ENCODE data around the gene SOBP.

The SOBP gene

DNA sequence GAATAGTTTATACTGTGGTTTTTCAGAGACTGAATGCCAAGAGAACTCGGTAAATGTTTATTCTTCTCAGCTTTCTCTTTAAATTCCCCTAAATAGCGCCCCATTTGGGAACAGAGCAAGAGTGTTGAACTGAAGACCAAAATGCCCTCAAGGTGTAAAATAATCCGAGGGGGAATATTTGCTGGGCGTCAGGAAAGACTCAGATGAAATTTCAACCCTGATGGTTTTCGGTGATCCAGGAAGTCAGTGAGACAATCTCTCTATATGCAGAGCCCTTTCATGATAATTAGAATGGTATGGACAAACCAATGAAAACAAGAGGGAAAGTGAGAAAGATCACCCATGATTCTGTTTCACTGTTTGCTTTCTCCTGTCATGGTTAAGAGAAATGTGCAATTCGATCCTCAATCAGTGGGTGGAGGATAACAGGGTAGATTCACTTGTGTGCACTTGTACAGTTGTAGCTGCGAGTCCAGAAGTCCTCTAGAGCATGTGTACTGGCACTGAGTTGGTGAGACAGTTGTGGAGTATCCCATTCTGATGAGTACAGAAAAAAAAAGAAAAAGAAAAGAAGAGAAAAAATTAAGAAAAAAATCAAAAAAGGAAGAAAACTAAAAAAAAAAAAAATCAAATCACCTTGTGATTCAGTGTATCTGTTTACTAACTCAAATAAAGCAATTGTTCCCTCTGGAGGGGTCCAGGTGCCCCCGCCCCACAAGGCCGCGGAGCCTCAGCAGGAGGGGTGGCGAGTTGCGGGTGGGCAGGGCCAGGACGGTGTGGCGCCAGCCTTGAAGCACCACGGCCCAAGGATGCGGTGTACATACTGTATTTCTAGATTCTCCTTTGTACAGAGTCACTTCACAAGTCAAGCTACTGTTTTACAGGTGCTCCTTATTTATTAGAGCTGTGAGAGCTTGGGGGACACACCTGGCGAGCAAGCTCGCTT is 169.3 kb downstream of the SOBP start:
- no peaks in the 10 kb centered on the region for H3K36me3 ChIP-seq (ENCODE audit: insufficient read depth)
- no peaks in the 10 kb centered on the region for H4K20me1 ChIP-seq (ENCODE audit: insufficient read depth)
- H3K4me1 ChIP-seq (ENCODE audit: low read depth, poor library complexity, severe bottlenecking), result peaks cover 41% of the 10 kb centered on the region
- H3K9ac ChIP-seq, result no peak overlapping the region
- no peaks in the 10 kb centered on the region for H3K27me3 ChIP-seq (ENCODE audit: insufficient read depth, low read depth)
- H3K4me3 ChIP-seq (IDR thresholded peaks at IDR 0.05; ENCODE audit: insufficient read depth, low read depth, low read length), result no peak overlapping the region
- H3K79me2 ChIP-seq (ENCODE audit: insufficient read depth, low read depth), result no peaks in the 10 kb centered on the region
- no peak overlapping the region for H3K27ac ChIP-seq
- TF ChIP-seq, protein P1, sequence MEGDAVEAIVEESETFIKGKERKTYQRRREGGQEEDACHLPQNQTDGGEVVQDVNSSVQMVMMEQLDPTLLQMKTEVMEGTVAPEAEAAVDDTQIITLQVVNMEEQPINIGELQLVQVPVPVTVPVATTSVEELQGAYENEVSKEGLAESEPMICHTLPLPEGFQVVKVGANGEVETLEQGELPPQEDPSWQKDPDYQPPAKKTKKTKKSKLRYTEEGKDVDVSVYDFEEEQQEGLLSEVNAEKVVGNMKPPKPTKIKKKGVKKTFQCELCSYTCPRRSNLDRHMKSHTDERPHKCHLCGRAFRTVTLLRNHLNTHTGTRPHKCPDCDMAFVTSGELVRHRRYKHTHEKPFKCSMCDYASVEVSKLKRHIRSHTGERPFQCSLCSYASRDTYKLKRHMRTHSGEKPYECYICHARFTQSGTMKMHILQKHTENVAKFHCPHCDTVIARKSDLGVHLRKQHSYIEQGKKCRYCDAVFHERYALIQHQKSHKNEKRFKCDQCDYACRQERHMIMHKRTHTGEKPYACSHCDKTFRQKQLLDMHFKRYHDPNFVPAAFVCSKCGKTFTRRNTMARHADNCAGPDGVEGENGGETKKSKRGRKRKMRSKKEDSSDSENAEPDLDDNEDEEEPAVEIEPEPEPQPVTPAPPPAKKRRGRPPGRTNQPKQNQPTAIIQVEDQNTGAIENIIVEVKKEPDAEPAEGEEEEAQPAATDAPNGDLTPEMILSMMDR (conservative IDR thresholded peaks at IDR 0.05; ENCODE audit: low read depth, low read length), result no peak
- peak overlapping the region; percentile 76; the same call in 1 of the 2 replicates for H3K4me2 ChIP-seq
- H2AFZ ChIP-seq (ENCODE audit: low read depth), result no peak overlapping the region

DNA sequence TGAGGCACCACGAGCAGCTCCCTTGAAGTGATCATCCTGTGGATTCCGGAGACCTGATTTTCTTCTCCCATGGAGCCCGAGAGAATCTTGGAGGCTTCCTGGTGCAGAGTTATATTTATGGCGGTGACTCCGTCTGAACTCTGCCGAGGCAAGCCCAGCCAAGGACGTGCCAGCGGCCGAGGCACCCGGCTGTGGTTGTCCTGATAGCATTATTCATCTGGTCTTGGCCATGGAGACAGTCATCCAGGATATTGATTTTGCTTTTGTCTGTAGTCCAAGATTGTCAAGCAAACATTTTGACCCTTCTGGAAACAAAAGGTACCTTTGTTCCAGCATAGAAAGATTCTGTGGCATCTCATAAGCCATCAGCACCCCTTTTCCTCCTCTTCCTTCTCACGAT is 170.9 kb downstream of the SOBP start:
- no peaks in the 10 kb centered on the region for H3K79me2 ChIP-seq (ENCODE audit: insufficient read depth, low read depth)
- no peak overlapping the region for H3K4me3 ChIP-seq (IDR thresholded peaks at IDR 0.05; ENCODE audit: insufficient read depth, low read depth, low read length)
- H3K36me3 ChIP-seq (ENCODE audit: insufficient read depth), result no peaks in the 10 kb centered on the region
- no peaks in the 10 kb centered on the region for H4K20me1 ChIP-seq (ENCODE audit: insufficient read depth)
- peaks cover 31% of the 10 kb centered on the region for H3K4me1 ChIP-seq (ENCODE audit: low read depth, poor library complexity, severe bottlenecking)
- TF ChIP-seq, protein P1 (conservative IDR thresholded peaks at IDR 0.05; ENCODE audit: low read depth, low read length), result no peak
- no peak overlapping the region for H3K9ac ChIP-seq
- H2AFZ ChIP-seq (ENCODE audit: low read depth), result no peak overlapping the region
- H3K27me3 ChIP-seq (ENCODE audit: insufficient read depth, low read depth), result no peaks in the 10 kb centered on the region
- H3K27ac ChIP-seq, result no peak overlapping the region
- H3K4me2 ChIP-seq, result no peak overlapping the region

DNA sequence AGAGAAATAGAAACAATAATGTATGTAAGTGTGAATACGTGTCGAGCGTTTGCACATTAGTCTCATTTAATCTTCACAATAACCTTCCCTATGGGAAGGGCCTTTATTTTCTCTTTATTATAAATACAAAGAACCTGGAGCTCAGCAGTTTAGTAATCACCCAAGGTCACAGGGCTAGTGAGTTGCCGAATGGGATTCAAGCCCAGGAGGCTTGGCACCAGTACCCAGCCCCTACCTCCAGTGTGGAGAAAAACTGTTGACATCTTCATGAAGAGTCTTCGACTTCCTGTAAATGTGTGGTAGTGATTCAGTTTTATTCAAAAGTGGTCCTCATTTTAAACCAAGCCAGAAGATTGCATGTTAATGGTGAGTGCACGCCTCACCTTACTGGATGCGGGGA is 171.4 kb downstream of the SOBP start:
- no peaks in the 10 kb centered on the region for H4K20me1 ChIP-seq (ENCODE audit: insufficient read depth)
- H3K9ac ChIP-seq, result no peak overlapping the region
- TF ChIP-seq, protein P1 (conservative IDR thresholded peaks at IDR 0.05; ENCODE audit: low read depth, low read length), result no peak
- no peak overlapping the region for H3K4me2 ChIP-seq
- no peaks in the 10 kb centered on the region for H3K79me2 ChIP-seq (ENCODE audit: insufficient read depth, low read depth)
- H3K27ac ChIP-seq, result no peak overlapping the region
- peaks cover 27% of the 10 kb centered on the region for H3K4me1 ChIP-seq (ENCODE audit: low read depth, poor library complexity, severe bottlenecking)
- H3K36me3 ChIP-seq (ENCODE audit: insufficient read depth), result no peaks in the 10 kb centered on the region
- no peak overlapping the region for H2AFZ ChIP-seq (ENCODE audit: low read depth)
- H3K4me3 ChIP-seq (IDR thresholded peaks at IDR 0.05; ENCODE audit: insufficient read depth, low read depth, low read length), result no peak overlapping the region
- H3K27me3 ChIP-seq (ENCODE audit: insufficient read depth, low read depth), result no peaks in the 10 kb centered on the region

DNA sequence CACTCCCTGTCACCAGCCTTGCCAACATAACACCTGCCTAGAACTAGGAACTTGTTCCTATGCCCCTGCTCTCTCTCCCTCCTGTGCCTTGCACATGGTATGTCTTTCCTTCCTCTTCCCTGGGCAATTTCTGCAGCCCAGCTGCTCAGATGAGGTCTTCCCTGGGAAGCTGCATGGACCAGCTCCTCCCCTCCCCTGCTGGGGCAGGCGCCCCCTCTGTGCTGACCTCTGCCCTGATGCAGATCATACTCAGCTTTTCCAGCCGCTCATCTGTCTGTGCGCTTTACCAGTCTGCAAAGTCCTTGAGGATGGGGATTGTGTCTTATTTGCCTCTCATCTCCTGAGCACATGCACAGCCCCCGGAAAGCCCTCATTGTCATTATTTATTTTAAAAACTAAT is 172.4 kb downstream of the SOBP start:
- Histone ChIP-seq H4K20me1 (ENCODE audit: insufficient read depth) (no peaks in the 10 kb centered on the region), H3K4me2 (no peak overlapping the region), H2AFZ (ENCODE audit: low read depth) (no peak overlapping the region), H3K9ac (no peak overlapping the region), H3K36me3 (ENCODE audit: insufficient read depth) (no peaks in the 10 kb centered on the region), H3K27me3 (ENCODE audit: insufficient read depth, low read depth) (no peaks in the 10 kb centered on the region), H3K27ac (no peak overlapping the region), H3K79me2 (ENCODE audit: insufficient read depth, low read depth) (no peaks in the 10 kb centered on the region), H3K4me3 (IDR thresholded peaks at IDR 0.05; ENCODE audit: insufficient read depth, low read depth, low read length) (no peak overlapping the region), H3K4me1 (ENCODE audit: low read depth, poor library complexity, severe bottlenecking) (peaks cover 16% of the 10 kb centered on the region)
- TF ChIP-seq, protein P1 (conservative IDR thresholded peaks at IDR 0.05; ENCODE audit: low read depth, low read length), result no peak

Measured in KMS-11 (cell line).